SK-N-MC (cell line): ENCODE results near the gene RHOBTB1.

Experiments
- EZH2 ChIP-seq: fragments of 200-600 bp; sonication (generic); IDR thresholded peaks from one replicate; pipeline ENCODE4 v1.6.1; 2017; ENCODE audit warnings: antibody characterized with exemption
- FOXP2 ChIP-seq: optimal IDR thresholded peaks from 2 replicates; pipeline ENCODE3; 2011; ENCODE audit warnings: mild to moderate bottlenecking, moderate library complexity; ENCODE audit not compliant: insufficient read depth; ENCODE audit errors: extremely low read length, control extremely low read depth
- POLR2AphosphoS5 ChIP-seq: IDR thresholded peaks from 2 replicates; pipeline ENCODE4 v1.6.1; 2012; ENCODE audit warnings: mild to moderate bottlenecking, low read depth, low read length, borderline replicate concordance

- no peak for TF ChIP-seq EZH2
- TF ChIP-seq POLR2AphosphoS5 = no peak
- no peak for TF ChIP-seq FOXP2
Observed at GRCh38 chr10:60853637-60854036, 90.3 kb downstream of the RHOBTB1 start.
